Measurements from ENCODE around the gene PTH1R.

Gene PTH1R

DNA sequence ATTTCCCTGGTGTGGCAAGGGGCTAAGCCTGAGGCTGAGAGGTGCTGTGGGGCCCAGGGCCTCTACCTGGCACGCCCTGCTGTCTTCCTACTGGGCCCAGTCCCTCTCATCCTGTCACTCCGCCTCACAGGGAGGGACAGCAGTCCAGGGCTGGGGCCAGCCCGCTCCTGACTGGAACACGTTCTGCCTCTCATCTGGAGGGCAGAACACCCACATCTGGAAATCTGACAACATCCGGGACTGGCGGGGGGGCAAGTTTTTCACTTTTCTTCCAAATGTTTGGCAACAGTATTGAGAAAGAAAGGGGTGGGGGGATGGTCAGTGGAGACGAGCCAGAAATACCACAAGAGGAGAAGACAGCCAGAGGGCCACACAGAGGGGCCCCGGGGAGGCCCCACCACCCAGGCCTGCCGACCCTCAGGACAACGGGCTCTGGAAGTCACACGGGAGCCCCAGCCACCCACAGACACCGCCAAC is 12.5 kb upstream of the PTH1R start:
- DNase-seq = no peak

DNA sequence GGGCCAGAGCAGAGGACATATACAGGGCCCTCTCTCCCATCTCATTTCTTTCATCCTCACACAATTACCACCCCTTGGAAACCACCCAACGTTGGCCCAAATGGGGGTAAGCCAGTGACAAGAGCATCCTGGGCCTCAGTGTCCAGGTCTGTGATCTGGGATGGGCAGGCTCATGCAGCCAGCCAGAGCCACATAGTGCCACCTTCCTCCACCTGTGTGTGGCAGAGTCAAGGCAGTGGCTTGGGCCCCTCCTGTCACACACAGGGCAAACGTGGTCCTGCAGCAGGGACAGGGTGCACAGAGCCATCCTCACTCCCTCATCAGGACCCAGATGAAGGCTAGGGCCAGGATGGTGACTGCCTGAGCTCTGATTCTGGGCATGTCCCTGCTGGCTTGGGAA is 12.0 kb upstream of the PTH1R start:
- no peak for DNase-seq

DNA sequence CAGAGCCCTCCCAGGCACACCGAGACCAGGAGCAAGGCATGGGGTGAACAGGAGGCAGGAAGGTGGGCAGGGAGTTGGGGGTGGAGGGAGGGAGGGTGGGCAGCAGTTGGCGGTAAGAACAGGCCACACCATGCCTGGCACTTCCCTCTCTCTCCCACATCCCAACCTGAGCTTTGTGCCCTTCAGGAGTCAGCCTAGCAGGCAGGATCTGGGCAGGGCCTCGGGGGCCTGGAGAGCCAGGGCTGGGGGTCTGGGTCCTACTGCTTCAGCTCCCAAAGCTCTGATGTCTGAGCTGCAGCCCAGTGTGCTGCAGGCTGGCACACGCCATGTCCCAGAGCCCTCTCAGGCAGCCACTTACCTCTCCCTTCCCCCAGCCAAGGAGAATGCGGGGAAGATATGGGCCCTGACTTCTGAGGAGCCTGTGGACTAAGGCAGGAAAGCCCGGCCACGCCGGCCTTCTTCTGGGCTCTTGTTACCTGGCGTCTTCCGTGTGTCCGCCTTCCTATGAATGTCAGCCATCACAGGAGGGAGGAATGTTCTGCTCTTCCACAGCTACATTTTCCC is 11.4 kb upstream of the PTH1R start:
- DNase-seq = no peak

DNA sequence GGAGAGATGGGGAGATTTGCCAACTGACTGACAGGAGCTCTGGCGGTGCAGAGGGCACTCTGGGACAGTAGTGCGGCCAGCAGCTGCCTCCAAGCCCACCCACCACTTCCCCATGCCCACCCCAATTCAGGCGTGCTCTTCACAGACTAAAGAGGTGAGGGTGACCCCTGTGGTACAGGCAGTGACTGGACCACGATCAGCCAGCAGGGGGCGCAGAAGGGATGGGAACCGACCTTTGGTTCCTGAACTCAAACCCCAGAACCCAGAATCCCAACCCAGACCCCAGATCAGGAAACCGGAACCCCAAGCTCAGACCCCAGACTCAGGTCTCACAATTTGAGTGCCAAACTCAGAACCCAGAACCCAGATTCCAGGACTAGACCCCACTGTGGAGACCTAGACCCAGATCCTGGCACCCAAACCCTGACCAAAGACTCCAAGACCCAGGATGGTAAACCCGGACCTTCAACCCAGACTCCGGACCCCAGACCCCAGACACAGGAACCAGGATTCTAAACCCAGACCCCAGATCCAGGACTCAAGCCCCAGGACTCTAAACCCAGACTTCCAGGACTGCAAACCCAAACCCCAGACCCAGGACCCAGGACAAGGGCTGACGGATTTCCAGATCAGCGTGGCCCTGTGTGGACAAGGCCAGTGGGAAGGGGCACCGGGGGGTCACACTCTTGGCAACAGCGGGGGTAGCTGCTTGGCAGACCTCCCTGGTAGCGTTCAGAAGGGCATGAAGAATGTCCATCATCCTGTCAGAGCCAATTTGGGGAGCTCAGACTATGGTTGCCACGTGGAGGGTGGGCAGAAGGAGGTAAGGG is 10.6 kb upstream of the PTH1R start:
- peak in 1 of 2 experiments; percentile 23 for DNase-seq

DNA sequence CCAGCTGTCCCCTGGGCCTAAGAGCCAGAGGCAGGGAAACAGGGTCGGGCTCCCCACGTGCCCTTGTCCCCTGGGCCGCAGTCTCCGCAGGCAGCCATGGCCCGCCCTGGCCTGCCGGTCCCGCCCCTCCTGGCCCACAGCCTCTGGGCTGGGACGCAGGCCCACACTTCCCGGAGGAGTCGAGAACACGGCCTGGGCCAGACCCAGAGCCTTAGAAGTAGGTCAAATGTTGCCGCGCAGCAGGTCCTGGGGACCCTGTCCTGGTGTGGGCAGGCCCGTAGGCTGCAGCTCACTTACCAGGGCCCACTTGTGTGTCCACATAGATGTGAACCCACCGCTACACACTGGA is 10.0 kb upstream of the PTH1R start:
- DNase-seq = no peak

DNA sequence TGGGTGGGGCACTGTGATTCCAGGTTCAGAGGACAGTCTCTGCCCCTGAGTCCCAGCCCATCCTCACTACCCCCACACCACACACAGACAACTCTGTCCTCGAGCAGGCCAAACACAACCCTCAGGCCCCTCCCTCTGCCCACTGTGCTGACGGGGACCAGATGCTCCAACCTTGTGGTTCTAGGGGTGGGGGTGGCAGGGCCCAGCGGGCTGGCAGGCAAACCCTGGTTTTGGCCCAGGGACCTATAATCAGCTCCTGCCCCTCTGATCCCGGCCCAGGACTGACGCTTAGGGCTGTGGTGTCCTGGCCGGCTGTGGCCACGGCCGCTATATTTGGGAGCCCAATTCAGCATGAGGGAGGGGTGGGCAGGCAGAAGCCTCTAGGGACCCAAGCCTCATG is 9.2 kb upstream of the PTH1R start:
- DNase-seq = no peak

DNA sequence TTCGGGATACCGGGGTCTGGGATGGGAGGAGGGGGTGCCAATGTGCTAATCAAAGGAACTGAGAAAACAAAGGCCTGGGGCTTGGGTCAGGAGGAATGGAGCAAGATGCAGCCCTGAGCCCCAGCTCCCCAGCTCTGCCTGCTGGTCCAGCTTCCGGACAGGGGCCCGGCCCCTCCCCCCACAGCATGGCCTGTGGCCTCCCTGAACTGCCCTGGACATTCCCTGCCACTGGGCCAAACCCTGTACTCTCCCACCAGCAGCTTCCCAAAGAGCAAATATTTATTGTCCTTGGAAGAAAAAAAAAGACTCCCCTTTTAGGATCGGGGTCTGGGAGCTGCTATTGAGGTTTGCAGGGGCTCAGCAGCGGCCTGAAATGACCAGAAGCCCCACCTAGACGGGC is 8.6 kb upstream of the PTH1R start:
- no peak for DNase-seq

DNA sequence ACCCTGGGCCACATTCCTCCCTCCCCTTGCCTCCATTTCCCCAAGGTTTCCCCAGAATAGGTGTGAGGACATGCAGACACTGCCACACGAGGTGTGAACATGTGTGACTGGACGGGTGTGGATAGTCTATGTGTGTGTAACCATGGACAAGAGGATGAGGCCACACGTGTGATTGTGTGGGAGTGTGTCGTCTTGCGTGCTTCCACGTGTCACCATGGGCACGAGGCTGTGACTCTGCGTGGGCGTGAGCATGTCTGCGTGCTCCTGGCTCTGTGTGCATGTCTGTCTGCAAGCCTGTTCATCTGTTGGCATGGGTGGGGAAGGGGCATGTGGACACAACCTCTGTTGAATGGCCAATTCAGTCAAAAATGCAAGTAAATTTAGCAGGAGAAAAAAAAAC is 8.1 kb upstream of the PTH1R start:
- DNase-seq = no peak

DNA sequence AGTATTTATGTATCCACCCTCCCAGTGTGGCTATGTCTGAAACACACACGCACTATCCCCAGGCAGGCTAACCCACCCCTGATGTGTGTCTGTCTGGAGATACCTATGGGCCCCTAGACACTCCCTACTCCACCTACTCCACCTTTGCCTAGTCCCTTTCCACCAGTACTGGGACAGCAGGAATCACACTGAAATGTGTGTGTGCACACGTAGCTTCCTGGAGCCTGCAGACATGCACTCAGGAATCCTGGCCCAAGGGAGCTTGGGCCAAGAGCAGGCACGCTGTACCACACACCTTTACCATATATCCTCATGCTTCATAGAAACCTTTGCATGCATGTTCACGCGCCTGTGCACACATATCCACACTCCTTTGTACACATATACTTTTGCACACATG is 6.9 kb upstream of the PTH1R start:
- DNase-seq = no peak

DNA sequence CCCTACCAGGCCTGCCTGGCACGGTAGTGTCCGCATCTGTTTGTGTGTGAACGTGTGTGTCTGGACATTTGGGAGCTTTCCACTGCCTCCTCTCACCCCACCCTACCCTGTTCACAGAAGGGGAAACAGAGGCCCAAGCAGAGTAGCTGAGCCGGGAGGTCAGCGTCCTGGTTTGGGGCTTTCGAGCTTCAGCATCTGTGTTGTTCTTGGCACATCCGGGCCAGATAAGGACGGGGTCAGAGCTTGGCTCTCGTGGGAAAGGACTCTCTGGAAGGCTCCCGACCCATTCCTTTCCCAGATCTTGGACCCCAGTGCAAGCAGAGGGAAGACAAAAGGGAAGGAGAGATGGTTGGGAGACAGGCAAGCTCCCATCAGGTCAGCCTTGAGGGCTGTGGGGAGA is 6.3 kb upstream of the PTH1R start:
- DNase-seq = no peak

DNA sequence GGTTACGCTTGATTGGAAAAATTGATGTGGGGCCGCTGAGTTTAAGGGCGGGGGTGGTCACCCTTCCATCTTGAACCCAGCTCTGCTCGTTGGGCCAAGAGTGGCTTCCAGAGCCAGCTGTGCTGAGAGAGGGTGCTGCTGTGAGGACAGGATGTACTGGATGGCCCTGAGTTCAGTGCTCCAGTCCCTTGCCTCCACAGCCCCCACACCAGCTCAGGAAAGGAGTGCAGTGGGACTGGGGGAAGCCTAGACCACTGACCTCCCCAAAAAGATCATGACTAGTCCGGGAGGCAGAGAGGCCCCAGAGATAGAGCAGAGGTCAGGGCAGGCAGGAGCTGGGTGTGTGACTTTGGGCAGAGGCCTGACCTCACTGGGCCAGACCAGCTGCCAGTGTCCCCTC is 4.0 kb upstream of the PTH1R start:
- DNase-seq = no peak

DNA sequence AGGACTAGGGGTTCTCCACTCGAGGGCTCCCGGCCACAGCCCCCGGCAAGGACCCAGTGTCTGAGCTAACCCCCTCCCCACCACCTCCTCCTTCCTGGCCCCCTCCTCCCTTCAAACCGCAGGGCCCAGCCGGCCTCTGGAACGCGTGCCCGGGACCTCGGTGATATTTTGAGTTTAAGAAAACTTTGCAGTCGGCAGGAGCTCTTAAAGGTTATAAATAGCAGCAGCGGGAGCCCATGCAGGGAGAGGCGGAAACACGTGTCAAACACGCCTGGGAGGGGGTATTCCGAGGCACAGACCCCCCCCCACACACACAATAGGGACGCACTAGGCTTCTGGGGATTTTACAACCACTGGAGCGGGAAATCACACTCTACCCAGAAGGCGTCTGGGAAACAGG is 3.1 kb upstream of the PTH1R start:
- DNase-seq = no peak

DNA sequence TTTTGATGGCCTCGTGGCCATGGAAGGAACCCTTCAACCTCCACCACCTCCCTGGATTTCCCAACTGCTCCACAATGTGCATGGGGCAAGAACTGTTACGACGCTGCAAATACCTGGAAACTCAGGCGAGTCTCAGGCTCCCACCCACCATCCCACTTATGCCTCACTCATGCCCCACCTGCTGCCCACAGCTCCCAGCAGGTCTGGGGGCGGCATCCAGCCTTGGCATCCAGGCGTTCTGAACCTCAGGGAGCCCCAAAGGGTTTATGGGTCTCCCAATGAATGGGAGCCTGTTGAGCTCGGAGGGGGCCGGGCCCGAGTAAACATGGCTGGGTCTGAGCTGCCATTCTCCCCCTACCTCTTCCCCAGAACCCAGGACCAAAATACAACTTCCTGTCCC is 2.0 kb upstream of the PTH1R start:
- DNase-seq = no peak

DNA sequence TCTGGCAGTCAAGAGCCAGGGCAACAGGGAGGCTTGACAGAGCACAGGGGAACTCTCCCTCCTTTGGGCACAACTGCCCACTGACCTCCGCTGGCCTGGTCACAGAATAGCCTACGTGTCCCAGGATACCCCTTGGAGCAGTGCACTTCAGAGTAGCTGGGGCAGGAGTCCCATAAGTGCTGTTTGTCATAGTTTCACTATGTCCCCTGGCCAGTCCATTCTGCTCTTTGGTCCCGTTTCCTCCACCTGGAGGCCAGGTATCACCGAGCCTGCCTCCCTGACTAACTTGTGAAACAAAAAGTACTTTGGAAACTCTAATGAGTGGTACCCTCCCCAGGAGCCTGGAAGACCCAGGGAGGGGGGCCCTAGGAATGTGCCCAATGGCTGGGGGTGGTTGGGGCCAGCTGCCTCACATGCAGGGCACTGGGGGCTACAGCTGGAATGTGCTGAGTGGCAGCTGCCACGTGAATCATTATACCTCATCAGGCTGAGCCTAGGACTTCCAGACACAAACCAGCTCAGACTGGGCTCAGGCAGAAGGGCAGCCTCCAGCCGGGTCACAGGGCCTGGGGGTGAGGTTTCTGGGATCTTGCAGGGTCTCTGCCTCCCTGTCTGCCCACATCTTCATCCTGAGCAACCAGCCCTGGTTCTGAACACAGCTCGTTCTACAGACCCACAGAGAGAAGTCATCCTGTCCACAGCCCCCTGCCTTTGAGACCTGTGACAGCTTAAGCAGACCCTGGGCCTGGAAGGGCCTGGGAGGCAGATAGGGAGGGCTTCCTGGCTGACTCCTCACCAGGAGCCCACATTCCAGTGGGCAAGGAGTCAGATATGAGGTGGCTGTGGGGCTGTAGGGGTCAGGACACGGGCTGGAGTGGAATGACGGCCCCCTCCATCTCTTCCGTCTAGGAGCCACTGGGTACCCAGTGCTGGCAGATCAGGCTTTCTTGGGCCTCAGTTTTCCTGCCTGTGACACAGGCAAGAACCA is 914 bp upstream of the PTH1R start:
- DNase-seq = no peak

DNA sequence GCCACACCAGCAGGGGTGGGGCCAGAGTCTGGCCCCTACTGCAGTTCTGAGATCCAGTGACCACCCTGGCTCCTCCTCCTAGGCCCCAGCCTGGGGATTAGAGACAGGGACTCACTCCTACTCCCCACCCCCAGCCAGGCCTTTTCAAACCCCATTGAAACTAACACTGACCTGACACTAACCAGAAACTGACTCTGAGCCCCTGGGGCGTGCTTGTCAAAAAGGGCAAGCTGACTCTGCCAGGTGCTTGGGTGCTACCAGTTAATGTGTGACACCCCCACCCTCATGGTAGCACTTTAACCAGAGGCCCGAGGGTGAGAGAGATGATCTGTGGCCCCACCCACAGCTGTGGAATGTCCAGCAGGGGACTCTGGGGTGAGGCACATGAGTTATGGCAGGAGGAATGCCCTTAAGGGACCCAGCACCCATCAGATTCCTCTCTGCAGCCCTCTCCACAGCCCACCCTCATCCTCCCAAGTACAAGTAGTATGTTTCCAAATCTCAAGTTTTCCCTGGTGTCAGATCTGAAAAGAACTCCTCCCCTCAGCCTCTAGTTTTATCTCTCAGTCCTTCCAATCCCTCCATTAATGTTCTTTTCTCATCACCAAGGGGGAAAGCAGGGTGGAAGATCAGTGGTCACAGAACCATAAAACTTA is 1.4 kb downstream of the PTH1R start:
- DNase-seq = no peak

DNA sequence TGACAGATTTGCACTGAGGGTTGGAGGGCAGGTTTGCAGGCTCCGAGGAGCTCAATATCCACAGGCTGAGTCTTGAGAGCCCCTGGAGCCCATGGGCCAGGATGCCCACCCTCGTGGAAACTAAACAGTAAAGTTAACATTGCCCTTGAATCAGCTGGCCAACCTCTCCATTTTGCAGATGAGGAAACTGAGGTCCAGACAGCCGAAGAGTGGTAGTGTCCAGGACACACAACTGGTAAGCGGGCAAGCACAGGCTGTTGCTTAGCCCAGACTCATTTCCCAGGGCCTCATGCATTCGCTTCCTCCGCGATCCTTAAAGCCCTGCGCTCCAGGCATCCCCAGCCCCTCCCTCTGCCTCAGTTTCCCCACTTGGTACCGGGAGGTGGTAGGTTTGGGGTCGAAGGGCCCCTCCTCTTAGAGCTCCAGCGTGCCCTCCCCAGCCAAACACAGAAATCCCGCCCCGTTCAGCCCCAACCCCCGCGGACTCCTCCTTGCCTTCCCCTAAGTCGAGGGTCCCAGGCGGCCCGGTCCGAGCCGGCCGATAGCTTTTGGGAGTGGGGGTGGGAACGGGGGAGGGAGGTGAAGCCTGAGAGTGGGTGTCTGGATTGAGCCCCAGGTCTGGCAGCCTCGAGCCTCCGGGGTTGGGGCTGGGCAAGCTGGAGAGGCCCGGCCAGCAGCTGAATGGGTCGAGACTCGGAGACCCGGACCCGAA is 3.5 kb downstream of the PTH1R start:
- no peak for DNase-seq

DNA sequence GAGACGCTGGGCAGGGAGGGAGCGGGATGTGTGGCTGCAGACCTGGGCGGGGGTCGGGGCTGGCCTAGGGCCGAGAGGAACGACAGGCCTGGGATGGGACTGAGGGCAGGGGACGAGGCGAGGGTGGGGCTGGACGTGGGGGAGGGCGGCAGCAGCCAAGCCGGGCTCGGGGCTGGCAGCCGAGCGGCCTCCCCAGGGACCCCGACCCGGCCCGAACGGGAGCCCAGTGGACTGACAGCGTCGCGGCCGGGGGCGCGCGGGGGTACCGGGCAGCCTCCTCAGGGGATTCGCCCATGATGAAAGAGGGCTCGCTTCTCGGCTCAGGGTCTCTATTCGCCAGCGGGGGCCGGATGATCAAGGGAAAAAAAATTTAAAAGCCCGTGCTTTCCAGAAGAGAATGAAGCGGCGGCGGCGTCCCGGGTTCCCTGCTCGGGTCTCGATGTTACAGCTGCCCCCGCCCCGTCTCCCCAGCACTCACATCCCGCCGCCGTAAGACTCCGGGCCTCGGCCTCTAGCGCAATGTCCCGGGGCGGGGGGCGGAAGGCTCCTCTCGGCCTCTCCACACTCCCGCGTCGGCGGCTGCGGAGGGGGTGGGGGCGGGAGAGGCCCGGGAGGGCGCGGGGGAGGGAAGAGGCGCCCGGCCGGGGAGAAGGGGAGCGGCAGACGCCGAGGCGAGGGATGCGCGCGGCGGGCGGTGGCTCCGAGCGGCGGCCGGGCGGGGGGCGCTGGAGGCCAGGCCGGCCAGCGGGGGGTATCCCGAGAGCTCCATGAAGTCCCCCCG is 4.3 kb downstream of the PTH1R start:
- no peak for DNase-seq

DNA sequence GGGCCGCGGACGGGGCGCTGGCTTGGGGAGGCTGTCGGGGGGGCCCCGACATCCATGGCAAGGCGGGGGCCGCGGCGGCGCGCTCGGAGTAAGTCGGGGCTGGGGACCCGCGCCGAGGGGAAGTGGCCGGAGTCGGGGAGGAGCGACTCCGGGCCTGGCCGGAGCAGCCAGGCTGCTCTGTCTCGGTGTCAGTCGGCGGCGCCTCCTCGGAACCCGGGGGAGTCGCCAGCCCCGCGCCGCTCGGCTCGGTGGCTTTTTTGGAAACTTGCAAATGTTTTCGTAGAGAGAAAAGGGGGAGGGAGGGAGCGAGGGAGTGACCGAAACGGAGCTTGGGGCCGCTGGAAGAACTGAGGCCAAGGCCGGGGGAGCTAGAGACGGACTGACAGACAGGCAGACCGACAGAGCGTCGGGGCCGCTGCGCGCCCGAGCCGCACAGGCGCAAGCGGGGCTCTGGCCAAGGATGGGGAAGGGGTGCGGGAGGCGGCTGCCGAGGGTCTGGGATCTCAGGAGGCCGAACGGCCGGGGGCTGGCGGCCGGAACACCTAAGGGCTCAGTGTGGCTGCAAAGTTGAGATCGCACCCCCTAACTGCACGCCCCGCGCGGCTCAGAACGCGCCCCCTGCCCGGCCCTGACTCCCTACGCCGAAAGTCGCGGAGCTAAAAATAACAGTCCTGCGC is 5.0 kb downstream of the PTH1R start:
- DNase-seq = no peak

DNA sequence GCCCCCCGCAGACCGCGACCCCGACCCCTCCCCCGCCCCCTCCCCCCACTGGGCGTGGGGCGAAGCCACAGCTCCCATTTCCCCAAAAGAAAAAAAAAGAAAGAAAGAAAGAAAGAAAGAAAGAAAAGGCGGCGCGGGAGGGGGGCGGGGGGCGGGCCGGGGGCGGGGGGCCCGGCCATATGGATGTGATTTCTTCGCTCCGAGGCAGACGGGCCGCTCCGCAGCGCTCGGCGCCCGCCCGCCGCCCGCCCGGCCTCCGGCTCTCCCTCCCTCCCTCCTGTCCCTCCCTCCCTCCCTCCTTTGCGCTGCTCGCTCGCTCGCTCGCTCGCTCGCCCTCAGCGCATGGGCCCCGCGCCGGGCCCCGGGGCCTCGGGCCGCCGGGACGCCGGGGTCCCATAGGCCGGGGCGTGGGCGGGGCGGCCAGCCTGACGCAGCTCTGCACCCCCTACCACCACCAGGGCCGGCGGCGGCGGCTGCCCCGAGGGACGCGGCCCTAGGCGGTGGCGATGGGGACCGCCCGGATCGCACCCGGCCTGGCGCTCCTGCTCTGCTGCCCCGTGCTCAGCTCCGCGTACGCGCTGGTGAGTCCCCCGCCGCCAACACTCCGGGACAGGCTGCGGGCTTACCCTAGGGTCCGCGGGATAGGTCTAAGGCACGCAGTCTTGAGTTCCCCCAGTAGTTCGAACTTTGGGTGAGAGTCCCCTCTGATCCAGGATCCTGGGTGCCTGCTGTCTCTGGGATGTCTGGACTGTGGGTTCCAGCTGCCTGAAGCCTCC is 5.7 kb downstream of the PTH1R start:
- DNase-seq = no peak

DNA sequence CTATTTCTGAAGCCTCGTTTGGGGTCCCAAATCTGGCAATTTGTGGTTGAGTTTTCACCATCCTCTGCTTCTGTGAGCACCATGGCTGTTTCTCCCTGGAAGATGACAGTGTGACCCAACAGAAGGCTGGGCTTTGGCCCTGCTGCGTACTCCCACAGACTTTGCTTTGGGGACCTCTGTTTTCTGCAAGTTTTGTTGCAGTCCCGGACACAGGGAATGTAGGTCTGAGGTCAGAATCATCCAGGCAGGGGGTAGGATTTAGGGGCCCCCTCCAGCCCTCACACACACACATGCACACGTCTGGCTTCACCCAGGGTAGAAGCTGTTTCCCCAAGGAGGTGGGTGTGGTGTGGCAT is 6.3 kb downstream of the PTH1R start:
- no peak for DNase-seq

Measured in AML-193 (cell line).